ENCODE measurements around the gene AK1.

GRCh38 chr9:127924736-127925444, 47.4 kb upstream of the AK1 start:
- TF ChIP-seq SMC3 (IDR thresholded peaks at IDR 0.05; ENCODE audit: borderline replicate concordance, low read length) (no peak), BRCA1 (IDR thresholded peaks at IDR 0.05; ENCODE audit: low read depth, low read length) (no peak), SP1 (IDR thresholded peaks at IDR 0.05; ENCODE audit: low read depth, low read length) (no peak), NFXL1 (IDR thresholded peaks at IDR 0.05; ENCODE audit: borderline replicate concordance) (no peak)

All from GM12878 (cell line).